ENCODE measurements around the gene HOXD13. TPM values are rescaled to one million over a fixed set of nuclear protein-coding genes. Genes with fewer than 3 reads are reported as not detected.

HOXD13 gene
- polyA plus RNA-seq, 2 of the 4 experiments (the other 2 are of a cell fraction) = 0.13 to 0.35 TPM

GRCh38 chr2:176139661-176140512 lies 47.4 kb downstream of the HOXD13 start:
- Histone ChIP-seq H3K27ac (peak overlapping the region; percentile 87 to 99), H3K9me3 (no peaks in the 10 kb centered on the region), H3K4me2 (peak overlapping the region; percentile 77), H3K4me3 (peak overlapping the region; percentile 49), H3K4me1 (peaks cover 7% of the 10 kb centered on the region; the same call in 2 of the 3 replicates)
- WGBS (ENCODE audit: missing lambda C conversion rate) = 72% methylated on average over 41 of the region's 41 CpGs
- ChIA-PET CTCF (interaction anchor here (0.5 to 11.6 kb wide), 94 partner anchors 8 to 1416 kb away, joined by 3 to 216 read pairs (median 5); partner anchors contain the start of genes HOXD1, HOXD3 and HOXD4), POLR2A (interaction anchor here (0.6 to 2.2 kb wide), 4 partner anchors 13 to 512 kb away, joined by 3 to 9 read pairs (median 6); no protein-coding TSS in a partner anchor)
- DNase-seq (ENCODE audit: low read depth in 1 of 2, low spot score in 1 of 2) (no peak), FAIRE-seq (no peak), ATAC-seq (no peak; a peak in 2 of 6 replicates)
- TF ChIP-seq ZFP36 (IDR thresholded peaks at IDR 0.05; ENCODE audit: borderline replicate concordance, partially characterized antibody) (no peak), CBX8 (IDR thresholded peaks at IDR 0.05) (no peak), CBX2 (IDR thresholded peaks at IDR 0.05; ENCODE audit: borderline replicate concordance, low read depth) (no peak), CHD4 (IDR thresholded peaks at IDR 0.05; ENCODE audit: borderline replicate concordance) (no peak), KDM5A (IDR thresholded peaks at IDR 0.05) (no peak), HDAC2 (IDR thresholded peaks at IDR 0.05) (no peak), E2F6 (IDR thresholded peaks at IDR 0.05; ENCODE audit: borderline replicate concordance, low read depth) (no peak), POLR2AphosphoS2 (conservative IDR thresholded peaks at IDR 0.05; ENCODE audit: low read length) (no peak), JUN (IDR thresholded peaks at IDR 0.05) (no peak), TFCP2L1 (CRISPR knock-in tag; IDR thresholded peaks at IDR 0.05) (no peak), EP300 (IDR thresholded peaks at IDR 0.05) (no peak), NPAS2 (CRISPR knock-in tag; IDR thresholded peaks at IDR 0.05; ENCODE audit: borderline replicate concordance) (no peak), PBX3 (IDR thresholded peaks at IDR 0.05) (no peak), KDM1A (IDR thresholded peaks at IDR 0.05; ENCODE audit: low read depth) (no peak), GATA3 (IDR thresholded peaks at IDR 0.05; ENCODE audit: borderline replicate concordance) (no peak)
- TF ChIP-seq, protein P1, sequence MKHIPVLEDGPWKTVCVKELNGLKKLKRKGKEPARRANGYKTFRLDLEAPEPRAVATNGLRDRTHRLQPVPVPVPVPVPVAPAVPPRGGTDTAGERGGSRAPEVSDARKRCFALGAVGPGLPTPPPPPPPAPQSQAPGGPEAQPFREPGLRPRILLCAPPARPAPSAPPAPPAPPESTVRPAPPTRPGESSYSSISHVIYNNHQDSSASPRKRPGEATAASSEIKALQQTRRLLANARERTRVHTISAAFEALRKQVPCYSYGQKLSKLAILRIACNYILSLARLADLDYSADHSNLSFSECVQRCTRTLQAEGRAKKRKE (CRISPR knock-in tag; IDR thresholded peaks at IDR 0.05; ENCODE audit: low read depth) = no peak

- ATAC-seq (peak; percentile 89 to 96), FAIRE-seq (no peak), DNase-seq (ENCODE audit: low read depth in 1 of 2, low spot score in 1 of 2) (peak; percentile 84 to 85)
- 16% methylated on average over 22 of the region's 48 CpGs for WGBS (ENCODE audit: missing lambda C conversion rate)
- H3K4me2 ChIP-seq = peak overlapping the region; percentile 77
- no peaks in the 10 kb centered on the region for H3K4me1 ChIP-seq
- POLR2A ChIA-PET = interaction anchor here (0.6 to 2.2 kb wide), 5 partner anchors 14 to 511 kb away, joined by 3 to 9 read pairs (median 7); no protein-coding TSS in a partner anchor
- peak overlapping the region; percentile 49 for H3K4me3 ChIP-seq
- CTCF ChIA-PET = interaction anchor here (0.6 to 11.6 kb wide), 104 partner anchors 9 to 1415 kb away, joined by 3 to 216 read pairs (median 5); partner anchors contain the start of genes HOXD1, HOXD3 and HOXD4
- no peaks in the 10 kb centered on the region for H3K9me3 ChIP-seq
- H3K27ac ChIP-seq = peak overlapping the region; percentile 87 to 99
- 0 out of 2 replicates have a peak, but pooled peaks have one; percentile 43 for TF ChIP-seq PHF8 (IDR thresholded peaks at IDR 0.05; ENCODE audit: borderline replicate concordance, low read depth)
- peak; percentile 59; the same call in 1 of the 2 replicates for TF ChIP-seq KDM5A (IDR thresholded peaks at IDR 0.05)
- TF ChIP-seq, protein P2, sequence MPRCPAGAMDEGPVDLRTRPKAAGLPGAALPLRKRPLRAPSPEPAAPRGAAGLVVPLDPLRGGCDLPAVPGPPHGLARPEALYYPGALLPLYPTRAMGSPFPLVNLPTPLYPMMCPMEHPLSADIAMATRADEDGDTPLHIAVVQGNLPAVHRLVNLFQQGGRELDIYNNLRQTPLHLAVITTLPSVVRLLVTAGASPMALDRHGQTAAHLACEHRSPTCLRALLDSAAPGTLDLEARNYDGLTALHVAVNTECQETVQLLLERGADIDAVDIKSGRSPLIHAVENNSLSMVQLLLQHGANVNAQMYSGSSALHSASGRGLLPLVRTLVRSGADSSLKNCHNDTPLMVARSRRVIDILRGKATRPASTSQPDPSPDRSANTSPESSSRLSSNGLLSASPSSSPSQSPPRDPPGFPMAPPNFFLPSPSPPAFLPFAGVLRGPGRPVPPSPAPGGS (IDR thresholded peaks at IDR 0.05) = no peak
- peak; percentile 88 for TF ChIP-seq MAX (IDR thresholded peaks at IDR 0.05)
- peak; percentile 95 for TF ChIP-seq E2F6 (IDR thresholded peaks at IDR 0.05; ENCODE audit: borderline replicate concordance, low read depth)
- no peak for TF ChIP-seq HOXB13 (CRISPR knock-in tag; IDR thresholded peaks at IDR 0.05; ENCODE audit: low read depth)
- TF ChIP-seq BHLHE40 (IDR thresholded peaks at IDR 0.05; ENCODE audit: low read depth, low read length) = no peak
- TF ChIP-seq FOSL2 (IDR thresholded peaks at IDR 0.05) = no peak
- TF ChIP-seq FOSL2 (CRISPR knock-in tag; IDR thresholded peaks at IDR 0.05) = no peak
- TF ChIP-seq JUNB (IDR thresholded peaks at IDR 0.05) = no peak
- no peak for TF ChIP-seq TP53 (CRISPR knock-in tag; IDR thresholded peaks at IDR 0.05)
- TF ChIP-seq MAFK (IDR thresholded peaks at IDR 0.05; ENCODE audit: partially characterized antibody) = no peak
- TF ChIP-seq CBX8 (IDR thresholded peaks at IDR 0.05) = no peak
- TF ChIP-seq, protein P3, sequence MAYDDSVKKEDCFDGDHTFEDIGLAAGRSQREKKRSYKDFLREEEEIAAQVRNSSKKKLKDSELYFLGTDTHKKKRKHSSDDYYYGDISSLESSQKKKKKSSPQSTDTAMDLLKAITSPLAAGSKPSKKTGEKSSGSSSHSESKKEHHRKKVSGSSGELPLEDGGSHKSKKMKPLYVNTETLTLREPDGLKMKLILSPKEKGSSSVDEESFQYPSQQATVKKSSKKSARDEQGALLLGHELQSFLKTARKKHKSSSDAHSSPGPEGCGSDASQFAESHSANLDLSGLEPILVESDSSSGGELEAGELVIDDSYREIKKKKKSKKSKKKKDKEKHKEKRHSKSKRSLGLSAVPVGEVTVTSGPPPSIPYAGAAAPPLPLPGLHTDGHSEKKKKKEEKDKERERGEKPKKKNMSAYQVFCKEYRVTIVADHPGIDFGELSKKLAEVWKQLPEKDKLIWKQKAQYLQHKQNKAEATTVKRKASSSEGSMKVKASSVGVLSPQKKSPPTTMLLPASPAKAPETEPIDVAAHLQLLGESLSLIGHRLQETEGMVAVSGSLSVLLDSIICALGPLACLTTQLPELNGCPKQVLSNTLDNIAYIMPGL (CRISPR knock-in tag; IDR thresholded peaks at IDR 0.05; ENCODE audit: borderline replicate concordance) = peak; percentile 87; the same call in 1 of the 2 replicates
- no peak for TF ChIP-seq HES2 (IDR thresholded peaks at IDR 0.05)
These were observed 48.2 kb downstream of the HOXD13 start for GRCh38 chr2:176140513-176141317.

All from A549 (cell line).